Head of caudate nucleus (tissue), 42 donors: ENCODE results near the gene PHACTR3.
"Not testable (repeated sequence)": the region's sequence is repeated elsewhere in the genome, so short reads cannot be mapped to it uniquely, and the experiment has no call there.

Experiments used
- DNase-seq, 42 donors: peaks; one replicate each; pipeline versions ENCODE4 v3.0.0 to v3.0.0-alpha.2; 2020 to 2021; ENCODE audit warnings: mixed read lengths in 7 of 42
- intact Hi-C: fragments of 100-400 bp; cut with DNase I; formaldehyde crosslinking; loops from one replicate; pipeline ENCODE4 v1.15.0; 2022

The PHACTR3 gene

DNA sequence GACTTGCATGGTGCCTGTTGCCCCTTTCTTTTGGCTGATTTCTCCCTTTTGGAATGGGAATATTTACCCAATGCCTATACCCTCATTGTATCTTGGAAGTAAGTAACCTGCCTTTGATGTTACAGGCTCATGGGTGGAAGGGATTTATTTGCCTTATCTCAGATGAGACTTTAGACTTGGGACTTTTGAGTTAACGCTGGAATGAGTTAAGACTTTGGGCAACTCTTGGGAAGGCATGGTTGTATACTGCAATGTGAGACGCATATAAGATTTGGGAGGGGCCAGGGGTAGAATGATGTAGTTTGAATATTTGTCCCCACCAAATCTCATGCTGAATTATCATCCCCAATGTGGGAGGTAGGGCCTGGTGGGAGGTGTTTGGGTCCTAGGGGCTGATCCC, 253.6 kb downstream of the PHACTR3 start:
- no peak for DNase-seq
- intact Hi-C loops, result no loop called here

DNA sequence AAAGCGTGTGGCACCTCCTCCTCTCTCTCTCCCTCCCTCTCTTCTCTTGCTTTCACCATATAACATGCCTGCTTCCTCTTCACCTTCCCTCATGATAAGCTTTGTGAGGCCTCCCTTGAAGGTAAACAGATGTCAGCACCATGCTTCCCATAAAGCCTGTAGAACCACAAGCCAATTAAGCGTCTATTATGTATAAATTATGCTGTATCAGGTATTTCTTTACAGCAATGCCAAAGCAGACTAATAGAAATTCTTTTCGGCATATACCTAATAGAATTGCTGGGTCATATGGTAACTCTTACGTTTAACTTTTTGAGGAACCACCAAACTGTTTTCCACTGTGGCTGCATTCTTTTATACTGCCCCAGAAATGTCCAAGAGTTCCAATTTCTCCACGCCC, 254.1 kb downstream of the PHACTR3 start:
- no peak for DNase-seq
- intact Hi-C loops, result no loop called here

DNA sequence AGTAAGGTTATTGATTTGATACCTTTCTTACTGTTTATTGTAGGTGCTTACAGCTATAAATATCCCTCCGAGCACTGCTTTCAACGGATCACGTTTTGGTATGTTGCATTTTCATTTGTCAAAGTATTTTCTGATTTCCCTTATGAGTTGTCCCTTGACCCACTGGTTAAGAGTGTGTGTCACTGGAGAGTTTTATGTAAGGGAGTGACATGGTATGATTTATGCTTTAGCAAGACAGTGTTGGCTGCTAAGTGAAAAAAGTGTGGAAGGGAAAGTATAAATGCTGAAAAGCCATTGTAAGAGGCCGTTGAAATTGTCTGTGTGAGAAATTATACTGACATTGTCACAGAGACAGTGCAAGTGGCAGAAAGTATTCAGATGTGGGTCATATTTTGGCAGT, 257.1 kb downstream of the PHACTR3 start:
- intact Hi-C loops, result no loop called here
- DNase-seq, result no peak

DNA sequence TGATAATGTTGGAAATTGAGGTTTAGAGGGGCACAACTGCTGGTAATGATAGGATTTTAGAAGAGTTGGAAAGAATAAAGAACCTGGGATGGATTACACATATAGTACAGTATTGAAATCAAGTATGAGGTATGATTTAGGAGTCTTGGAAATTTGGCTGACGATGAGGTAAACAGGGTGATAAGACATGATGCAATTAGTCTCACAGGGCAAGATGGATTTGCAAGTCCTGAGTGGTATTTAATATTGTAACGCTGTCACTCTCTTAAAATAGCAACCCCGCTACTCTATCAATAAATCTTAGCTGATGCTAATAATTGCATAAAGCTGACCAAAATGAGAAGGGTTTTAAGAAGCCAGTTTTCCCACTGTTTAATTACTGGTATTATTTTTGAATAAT, 258.7 kb downstream of the PHACTR3 start:
- no peak for DNase-seq
- intact Hi-C loops, result no loop called here

DNA sequence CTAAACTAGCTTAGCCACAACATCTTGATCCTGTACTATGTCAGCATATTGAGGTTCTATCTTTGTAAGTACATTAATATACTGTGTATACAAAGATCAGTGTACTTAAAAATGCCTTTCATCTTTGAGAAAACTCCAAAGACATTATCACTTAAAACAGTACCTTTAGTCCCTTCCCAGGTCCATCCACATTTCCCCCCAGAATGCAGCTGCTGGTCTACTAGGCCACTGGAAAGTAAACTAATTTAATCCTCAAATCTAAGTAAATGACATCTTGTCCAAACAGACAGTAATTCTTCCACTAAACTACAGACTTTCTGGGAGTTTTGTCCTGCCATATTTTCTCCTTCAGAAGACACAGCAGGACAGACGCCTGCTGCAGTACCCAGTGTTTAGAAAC, 260.4 kb downstream of the PHACTR3 start:
- intact Hi-C loops, result no loop called here
- no peak for DNase-seq

DNA sequence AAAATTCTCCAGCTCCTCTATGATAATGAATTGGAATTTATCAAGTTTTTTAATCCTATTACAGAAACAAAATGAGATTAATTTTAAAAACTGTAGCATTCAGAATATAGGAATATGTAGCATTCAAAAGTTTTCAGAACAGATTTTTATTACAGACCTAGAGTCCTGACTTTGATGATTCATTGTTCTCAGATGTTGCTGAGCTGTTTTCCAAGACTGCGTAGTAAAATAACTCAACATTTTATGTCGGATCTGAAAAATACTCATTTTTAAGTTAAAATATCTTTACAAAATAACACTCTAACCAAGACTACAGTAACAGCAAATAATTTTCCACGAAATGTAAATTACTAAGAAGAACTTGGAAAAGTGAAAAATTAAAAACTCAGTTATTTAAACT, 262.0 kb downstream of the PHACTR3 start:
- no peak for DNase-seq
- intact Hi-C loops, result no loop called here

DNA sequence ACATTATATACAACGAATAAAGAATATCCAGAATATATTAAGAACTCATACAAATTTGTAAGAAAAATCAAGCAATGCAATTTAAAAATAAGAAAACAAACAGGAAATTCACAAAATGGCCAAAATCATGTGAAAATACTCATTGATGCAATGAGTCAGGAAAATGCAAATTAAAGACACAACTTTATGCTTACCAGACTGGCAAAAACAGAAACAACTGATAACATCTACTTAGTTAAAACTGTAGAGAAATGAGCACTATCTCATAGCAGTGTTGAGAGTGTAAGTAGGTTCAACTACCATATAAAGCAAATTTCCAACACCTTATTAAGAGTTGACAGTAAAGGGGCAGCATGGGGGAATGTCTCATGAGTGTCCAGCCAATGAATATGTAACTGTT, 266.8 kb downstream of the PHACTR3 start:
- no peak for DNase-seq
- intact Hi-C loops, result no loop called here

DNA sequence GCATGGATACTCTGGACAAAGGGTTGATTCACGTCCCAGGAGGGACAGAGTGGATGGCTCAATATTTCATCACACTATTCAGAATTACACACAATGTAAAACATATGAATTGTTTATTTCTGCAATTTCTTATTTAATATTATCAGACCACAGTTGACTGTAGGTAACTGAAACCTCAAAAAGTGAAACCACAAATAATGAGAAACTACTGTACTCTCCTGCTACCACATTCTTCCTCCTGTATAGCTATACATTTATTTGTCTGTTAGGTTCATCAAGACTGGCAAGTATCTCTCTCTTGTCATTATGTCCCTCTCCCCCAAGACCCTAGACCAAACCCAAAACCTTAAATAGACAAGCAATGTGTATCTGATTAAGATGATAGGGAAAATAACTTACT, 269.1 kb downstream of the PHACTR3 start:
- no peak for DNase-seq
- intact Hi-C loops, result no loop called here

DNA sequence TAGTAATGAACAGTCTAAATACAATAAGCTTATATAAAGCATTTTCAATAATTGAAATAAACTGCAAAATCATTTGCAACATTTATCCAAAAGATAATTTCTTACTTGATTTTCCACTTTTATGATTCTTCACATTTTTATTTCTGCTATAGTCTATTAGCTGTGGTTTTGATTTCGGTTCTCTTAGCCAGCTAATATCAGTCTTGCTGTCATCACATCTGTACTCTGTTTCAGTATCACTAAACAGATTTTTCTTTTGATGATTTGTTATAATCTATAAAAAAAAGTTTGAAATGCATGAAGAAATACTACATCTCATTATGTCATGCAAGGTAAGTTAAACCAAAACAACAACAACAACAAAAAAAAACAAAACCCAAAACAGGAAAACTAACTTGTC, 275.9 kb downstream of the PHACTR3 start:
- DNase-seq, result no peak
- intact Hi-C loops, result no loop called here

DNA sequence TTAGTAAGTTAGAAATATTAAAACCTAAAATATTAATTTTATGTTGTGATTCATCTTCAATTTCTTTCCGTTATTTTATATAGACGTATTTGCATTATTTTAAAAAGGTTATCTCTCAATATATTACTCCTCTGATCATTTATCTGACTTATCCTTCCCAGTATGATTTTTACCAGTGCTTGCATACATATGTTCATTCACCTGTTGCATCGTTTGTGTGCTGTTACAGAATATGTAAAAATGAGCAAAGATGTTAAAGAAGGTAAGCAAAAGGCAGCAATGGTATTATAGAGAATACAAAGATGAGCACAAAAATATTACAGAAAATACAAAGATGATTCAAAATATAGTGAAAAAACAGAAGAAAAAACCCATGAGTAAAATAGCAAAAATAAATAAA, 280.2 kb downstream of the PHACTR3 start:
- intact Hi-C loops, result no loop called here
- no peak for DNase-seq

DNA sequence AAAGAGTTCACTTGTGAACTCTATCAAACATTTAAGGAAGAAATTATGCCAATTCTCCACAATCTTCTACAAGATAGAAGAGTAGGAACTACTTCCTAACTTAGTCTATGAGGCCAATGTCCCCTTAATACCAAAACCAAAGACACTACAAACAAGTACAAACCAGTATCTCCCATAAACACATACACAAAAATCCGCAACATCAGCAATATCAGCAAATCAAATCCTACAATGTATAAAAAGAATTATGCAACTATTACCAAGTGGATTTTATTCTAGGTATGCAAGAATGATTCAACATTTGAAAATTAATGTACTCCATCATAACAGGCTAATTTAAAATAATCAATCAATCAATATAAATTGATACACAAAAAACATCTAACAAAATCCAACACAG, 283.7 kb downstream of the PHACTR3 start:
- intact Hi-C loops, result no loop called here
- no peak for DNase-seq

DNA sequence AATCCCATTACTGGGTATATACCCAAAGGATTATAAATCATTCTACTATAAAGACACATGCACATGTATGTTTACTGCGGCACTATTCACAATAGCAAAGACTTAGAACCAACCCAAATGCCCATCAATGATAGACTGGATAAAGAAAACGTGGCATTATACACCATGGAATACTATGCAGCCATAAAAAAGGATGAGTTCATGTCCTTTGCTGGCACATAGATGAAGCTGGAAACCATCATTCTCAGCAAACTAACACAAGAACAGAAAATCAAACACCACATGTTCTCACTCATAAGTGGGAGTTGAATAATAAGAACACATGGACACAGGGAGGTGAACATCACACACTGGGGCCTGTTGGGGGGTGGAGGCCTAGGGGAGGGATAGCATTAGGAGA, 285.7 kb downstream of the PHACTR3 start:
- DNase-seq, intact Hi-C loops: not testable (repeated sequence)

DNA sequence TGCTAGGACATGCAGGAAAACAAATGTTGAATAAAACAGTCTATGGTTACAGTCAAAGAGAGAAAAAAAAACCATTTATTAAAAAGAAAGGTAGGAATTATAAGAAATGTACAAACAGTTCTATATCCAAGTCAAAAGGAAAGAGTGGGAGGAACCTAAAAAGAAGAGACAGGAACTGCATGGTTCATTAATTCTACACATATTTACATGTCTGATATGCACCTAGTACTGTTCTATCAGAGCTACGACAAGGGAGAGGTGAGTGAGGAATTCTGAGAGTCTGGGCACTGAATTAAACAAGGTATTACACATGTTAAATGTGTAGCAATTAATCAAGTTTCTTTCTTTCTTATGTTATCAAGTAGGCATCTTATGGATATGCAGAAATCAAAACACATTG, 287.2 kb downstream of the PHACTR3 start:
- DNase-seq, result no peak
- intact Hi-C loops, result no loop called here

DNA sequence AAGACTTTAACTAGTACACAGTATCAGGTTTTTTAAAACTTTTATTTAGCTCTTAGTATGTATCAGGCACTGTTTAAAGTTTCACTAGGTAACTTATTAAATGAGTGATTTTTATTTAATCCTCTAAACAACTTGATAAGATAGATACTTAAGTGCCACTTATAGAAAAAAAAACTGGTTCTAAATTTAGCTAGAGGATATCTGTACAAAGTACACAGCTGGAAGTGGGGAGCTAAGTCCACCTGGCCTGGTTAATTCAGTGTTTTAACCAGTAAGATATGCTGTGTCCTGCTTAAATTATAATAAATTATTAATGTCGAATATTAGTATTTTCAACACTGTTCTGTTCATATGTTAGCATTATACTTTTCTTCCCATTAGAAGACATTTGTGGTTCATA, 291.6 kb downstream of the PHACTR3 start:
- intact Hi-C loops, result no loop called here

More for the DNA sequence above, 291.6 kb downstream of the PHACTR3 start:
- DNase-seq, result no peak
